Adrenal gland (tissue), 5 donors: ENCODE data around the gene RBM19.

Experiments used
- CTCF ChIP-seq, 6 experiments: fragments of 450-650 bp in 4 of 6; fragments of 200-600 bp in 2 of 6; sonication (generic) in 1 of 6; IDR thresholded peaks; 1 replicate in 5 of 6; 2 replicates in 1 of 6; pipeline versions ENCODE4 v1.5.1 to v1.8.0; 2016 to 2021; ENCODE audit warnings: antibody characterized with exemption in 6 of 6, mild to moderate bottlenecking in 2 of 6, moderate library complexity in 1 of 6
- POLR2A ChIP-seq, 2 donors: fragments of 450-650 bp; IDR thresholded peaks; one replicate each; pipeline ENCODE4 v1.6.1; 2017; ENCODE audit warnings: antibody characterized with exemption in 2 of 2, mild to moderate bottlenecking in 2 of 2, moderate library complexity in 1 of 2
- donor health status: DM: no; HTN: no; CAD: no.

- TF ChIP-seq CTCF (IDR thresholded peaks at IDR 0.05) (no peak), POLR2A (IDR thresholded peaks at IDR 0.05) (no peak)
These were observed 55.3 kb downstream of the RBM19 start for GRCh38 chr12:113910751-113911272.
